GM19193 (cell line): ENCODE measurements around the gene KRTAP10-12.

Source experiments
- POLR2A ChIP-seq: IDR thresholded peaks from 4 replicates; pipeline ENCODE4 v1.6.1; 2011; ENCODE audit not compliant: insufficient read depth, insufficient read length; ENCODE audit errors: extremely low read depth

Gene KRTAP10-12

DNA sequence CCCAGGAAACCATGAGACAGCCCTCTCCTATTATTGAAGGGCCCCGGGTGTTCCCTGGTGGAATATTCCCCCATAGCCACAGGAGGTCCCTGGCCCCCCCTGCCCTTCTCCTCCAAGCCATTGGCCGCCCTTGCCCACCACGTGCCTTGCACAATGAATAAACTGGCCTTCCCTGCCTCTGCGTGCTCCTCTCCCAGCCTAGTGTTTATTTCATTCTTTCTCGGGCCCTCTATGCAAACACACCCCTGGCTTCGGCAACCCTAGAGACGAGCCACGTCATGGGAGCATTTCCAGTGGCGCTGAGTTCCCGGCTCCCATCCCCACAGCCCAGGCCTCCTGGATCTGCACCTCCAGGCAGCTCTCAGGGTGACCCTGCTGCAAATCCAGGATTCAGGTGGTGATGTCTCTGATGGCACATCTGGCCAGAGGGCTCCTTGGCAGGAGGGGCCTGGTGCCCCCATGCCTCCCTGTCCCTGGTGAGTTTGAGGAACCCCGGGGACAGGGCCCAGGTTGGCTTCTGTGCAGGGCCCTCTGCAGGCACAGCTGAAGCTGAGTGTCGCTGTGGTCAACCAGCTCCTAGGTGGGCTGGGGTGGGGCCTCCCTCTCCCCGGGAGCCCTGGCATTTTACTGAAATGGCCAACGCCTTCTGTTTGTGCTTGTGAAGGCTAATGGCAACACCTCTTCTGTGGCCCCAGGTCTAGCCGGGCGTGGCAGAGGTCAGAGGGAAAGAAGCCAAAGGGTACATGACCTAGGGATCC is 6.2 kb downstream of the KRTAP10-12 start:
- TF ChIP-seq POLR2A = no peak

DNA sequence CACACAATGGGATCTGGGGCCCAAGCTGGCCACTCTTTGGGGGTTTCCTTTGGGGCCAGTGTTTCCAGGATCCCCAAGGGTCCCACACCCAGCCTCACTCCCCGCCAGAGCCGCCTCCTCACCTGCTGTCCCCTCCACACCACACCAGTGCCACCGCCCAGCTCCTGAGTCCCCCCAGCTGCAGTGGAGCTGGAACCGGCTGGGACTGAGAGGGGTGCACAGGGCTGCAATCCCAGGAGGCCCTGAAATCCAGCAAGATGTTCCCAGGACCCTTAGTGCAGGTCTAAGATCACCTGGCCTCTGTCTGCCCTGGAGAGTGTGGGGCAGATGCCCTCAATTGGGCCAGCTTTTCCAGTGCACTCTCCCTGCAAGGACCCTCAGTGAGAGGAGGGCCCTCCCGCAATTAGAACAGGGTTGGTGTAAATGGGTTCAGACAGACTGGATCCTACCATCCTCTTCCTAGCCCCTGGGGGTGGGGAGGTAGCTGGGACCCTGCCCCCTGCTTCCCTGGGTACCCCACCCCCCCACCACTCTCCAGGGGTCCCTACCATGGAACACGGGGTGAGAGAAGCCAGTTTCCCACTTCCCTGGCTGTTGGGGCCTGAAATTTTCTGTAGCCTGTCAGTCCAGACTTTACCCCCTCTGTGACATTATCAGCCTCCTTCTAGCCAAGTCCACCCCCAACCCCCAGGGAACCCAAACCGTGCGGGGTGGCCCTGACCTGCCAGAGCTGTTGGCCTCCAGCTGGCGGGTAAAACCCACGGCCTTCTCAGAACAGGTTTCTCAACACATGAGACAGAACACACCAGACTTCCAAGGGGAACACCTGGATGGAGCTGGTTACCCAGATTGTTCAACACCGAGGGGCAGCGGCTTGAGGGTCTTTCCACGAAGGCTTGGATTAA is 7.0 kb downstream of the KRTAP10-12 start:
- TF ChIP-seq POLR2A = no peak

DNA sequence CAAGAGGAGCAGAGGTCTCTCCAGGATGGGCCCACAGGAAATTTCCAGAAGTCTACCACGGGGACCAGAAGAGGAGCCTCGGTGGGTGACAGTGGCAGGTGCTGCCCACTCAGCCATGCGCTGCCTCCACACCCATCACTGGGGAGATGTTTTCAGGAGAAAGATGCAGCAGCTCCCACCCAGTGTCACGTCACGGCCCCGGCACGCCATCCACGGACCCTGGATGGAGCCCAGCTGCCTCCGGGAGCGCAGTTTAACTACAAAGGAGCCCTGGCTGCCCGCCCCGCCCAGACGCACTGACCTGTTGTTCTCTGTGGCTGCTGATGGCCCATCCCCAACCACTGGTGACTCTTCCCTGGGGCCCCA is 7.6 kb downstream of the KRTAP10-12 start:
- TF ChIP-seq POLR2A = no peak

DNA sequence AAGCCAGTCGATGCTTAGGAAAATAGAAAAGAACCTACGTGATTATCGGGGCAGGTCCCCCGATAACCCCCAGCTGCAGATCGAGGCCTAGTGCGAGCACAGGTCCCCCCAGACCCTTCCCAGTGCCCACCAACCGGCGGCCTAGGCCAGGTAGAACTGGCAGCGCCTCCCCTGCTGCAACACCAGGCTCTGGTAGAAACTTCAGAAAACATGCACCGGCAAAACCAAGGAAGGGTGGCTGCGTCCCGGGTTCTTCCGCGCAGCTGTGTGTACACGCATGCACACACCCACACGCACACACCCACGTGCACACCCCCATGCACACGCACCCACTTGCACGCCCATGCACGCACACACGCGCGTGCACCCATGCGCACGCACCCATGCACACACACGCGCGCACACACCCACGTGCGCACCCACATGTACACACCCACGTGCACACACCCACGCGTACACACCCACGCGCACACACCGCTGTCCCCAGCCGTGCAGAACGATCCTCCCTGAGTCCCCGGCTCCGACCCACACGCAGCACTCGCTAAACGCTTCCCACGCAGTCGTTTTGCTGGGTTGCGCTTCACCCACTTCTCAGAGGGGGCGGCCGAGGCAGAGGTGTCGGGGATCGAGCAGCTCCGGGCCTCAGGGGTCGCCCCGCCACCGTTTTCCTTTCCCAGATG is 9.2 kb downstream of the KRTAP10-12 start:
- no peak for TF ChIP-seq POLR2A

DNA sequence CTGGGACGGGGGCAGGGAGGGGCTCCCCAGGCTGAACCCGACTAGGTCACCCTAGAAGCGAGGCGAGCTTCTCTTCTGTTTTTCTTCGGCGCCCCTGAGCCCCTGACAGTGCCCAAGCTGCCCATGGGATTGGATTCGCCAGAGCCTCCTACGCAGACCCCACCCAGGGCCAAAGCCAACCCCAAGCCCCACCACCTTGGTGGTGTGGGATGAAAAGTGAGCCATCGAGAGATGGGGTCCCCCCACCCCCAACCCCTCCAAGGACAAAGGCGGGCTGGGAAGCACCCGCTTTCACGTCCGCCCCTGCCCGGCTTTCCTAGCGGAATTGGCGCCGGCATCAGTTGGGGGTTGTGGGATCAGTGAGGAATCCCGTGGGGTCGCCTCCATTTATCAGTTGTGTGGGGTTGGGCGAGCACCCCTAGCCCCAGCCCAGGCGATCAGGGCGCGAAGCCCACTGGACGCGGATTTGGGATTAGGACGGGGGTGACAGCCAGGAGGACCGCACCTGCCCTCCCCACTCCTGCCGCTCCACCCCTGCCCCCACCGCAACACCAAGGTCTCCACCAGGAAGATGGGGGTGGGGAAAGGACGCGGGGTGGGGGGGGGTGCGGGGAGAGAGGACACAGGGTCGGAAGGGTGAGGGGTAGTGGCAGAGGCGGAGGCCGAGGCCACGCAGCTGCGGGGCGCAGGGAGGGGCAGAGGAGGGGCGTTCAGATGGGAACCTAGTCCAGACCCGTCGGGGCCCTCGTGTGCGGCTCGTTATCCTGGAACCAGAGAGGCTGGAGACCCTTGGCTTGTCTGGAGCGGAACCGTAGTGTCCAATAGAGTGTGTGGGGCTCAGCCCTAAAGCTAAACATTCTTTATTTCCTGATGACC is 10.0 kb downstream of the KRTAP10-12 start:
- TF ChIP-seq POLR2A = no peak

DNA sequence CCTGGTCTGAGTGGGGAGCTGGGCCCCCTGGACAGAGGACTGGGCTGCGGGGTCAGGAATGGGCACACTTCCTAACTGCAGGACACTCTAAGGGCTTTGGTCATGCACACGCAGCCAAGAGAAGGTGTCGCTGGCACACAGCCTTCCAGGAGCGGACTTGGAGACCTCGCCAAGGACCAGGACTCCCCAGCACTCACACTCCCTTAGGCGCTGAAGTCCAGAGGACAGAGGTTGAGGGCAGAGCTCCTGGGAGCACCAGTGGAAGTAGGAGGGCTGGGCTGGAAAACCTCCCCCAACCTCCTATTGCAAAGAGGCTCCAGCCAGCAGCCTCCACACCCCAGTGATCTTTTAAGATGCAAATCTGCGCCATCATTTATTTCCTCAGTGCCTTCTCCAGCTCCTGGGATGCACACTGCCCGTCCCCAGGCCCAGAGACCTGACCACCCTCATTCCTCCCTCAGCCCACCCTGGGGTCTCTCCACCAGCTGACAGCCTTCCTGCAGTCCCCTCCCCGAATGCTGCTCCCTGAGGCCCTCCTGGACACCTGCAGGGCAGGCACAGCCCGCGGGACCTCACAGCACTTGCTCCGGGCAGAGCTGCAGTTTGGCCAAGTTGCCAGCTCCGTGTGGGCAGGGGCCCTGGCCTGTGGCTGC is 11.4 kb downstream of the KRTAP10-12 start:
- TF ChIP-seq POLR2A = no peak

DNA sequence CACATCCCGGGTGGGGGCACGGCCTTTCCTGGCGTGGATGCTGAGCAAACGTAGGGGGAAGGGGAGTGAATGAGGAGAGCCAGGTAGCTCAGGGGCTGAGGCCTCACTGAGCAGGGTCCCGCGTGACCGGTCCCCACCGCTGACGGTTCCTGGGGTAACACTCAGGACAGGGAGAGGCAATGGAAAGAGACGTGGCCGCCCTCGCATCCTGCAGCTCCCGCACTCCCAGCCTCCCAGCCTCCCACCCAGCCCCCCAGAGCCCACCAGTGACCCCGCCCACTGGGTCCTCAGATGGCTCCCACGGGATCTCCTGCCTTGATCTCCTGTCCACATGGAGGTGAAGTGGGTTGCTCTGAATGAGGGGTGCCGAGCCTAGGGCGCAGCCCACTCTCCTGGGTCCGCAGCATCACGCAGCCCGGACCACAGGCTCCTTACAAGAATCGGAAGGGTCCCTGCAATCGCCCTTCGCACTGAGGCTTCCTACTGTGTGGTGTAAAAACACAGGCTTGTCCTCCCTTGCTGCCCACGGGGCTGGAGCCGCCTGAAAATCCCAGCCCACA is 12.0 kb downstream of the KRTAP10-12 start:
- no peak for TF ChIP-seq POLR2A

DNA sequence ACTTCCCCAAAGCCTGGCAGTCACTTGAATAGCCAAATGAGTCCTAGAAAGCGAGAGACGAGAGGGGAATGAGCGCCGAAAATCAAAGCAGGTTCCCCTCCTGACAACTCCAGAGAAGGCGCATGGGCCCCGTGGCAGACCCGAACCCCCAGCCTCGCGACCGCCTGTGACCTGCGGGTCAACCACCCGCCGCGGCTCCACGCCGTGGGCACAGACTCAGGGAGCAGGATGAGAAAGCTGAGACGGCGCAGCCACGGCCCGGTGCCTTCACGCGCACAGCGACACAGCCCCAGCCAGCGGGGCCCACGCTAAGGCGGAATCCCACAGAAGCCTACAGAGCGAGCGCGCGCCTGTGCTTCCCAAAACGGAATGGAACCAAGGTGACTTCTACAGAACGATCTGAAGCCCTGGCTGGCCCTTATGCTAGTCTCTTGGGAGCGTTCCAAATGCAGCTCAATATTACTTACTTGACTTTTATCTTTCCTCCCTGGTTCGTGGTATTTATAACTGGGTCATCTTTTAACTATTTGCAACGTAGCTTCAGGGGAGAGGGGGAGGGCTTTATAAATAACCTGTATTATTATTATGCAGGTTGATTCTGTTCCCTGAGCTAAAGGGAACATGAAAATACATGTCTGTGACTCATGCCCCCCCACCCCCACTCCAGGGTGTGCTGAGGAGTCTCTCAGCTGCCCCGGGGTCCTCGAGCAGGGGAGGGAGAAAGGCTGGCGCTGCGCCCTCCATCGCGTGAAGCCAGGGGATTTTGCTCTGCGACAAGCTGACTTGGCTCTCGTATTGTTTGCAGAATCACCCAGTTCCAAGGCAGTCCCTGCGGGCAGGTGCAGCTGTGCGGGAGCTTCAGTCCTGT is 12.7 kb downstream of the KRTAP10-12 start:
- no peak for TF ChIP-seq POLR2A

DNA sequence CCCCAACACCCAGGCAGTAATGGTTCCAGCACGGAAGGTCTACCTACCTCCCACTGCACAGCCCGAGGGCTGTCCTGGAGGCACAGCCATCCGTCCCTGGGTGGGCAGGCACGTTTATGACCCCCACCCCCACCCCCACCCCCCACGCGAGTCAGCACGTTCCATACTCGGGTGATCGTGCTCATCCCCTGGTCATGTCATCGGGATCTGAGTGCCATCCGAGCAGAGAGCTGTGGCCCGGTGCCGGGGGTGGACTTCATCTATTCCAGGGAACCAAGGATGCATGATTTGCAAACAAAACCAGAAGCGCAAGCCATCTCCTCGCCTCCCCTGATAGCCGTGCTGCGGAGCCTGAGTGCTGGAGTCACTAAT is 13.3 kb downstream of the KRTAP10-12 start:
- no peak for TF ChIP-seq POLR2A

DNA sequence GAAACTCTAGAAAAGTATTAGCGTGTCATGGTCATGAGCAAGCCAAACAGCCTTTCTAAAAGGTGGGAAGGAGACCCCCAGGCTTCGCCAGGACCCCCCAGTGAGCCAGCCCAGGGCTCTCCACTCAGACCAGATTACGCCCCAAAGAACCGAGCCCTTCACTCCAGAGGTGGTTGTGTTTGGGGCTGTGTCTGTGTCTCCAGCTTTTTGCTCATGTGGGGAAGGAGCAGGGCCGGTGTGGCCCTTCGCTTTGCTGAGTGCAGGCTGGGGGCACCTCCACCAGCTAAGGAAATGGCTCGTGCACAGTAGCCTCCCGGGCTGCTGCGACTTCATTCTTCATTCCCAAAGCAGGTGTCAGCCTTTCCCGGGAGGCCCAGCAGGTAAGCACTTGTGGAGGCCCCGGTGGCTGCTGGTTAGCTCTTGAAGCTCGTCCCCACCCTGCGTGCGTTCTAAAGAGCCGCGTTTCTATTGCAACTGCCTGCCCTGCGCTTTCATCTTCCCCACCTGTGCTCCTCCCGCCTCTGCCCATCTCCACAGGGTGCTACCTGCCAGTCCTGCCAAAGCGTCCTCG is 13.9 kb downstream of the KRTAP10-12 start:
- no peak for TF ChIP-seq POLR2A

DNA sequence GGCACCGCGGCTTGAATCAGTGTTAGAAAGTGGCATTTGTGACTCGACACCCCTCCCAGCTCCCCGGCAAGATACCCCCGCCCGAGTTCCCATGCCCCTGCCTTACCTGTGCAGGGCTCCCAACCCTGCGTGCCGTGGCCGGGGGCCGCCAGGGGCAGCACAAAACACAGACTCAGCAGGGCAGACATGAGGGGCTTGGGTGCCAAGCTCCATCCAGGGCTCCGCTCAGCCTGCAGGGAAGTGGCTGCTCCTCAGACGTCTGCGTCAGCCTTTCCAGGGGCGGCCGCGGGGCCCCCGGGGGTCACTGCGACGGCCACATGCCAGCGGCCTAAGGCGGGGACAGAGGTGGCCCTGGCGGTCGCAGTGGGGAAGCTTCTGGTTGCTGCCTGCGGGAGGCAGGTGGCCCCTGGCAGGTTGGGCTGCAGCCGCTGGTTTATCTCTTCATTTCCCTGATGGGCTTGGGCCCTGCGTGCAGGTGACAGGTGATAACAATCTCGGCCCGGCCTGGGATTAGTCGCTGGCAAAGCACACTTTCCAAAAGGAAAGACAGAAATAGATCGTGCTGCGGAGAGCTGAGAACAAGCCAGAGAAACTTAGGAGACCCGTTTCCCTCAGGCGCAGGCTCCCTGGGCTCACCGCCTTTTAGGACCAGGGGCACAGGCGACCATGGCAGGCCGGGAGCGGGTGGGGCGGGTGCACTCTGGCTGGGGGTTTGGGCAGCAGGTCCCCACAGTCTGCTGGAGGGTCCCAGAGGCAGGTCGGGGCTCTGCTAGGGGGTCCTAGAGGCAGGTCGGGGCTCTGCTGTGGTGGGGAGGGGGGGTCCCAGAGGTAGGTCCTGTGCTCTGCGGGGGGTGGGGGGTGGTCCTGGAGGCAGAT is 14.6 kb downstream of the KRTAP10-12 start, which contains the start of gene TSPEAR:
TSPEAR (minus strand) TSS at position 246 of the 876 bp plus-strand sequence; CDS start at position 188, 58 bp downstream.
- TF ChIP-seq POLR2A = no peak
